Nephron (organoid): ENCODE data around the gene LPP.

Experiments
- H3K27ac Mint-ChIP-seq, 3 experiments: 2 replicates each; pipeline ENCODE4 v1.8.0; 2020; ENCODE audit warnings: mixed read lengths in 3 of 3, mild to moderate bottlenecking in 2 of 3, moderate library complexity in 1 of 3
- H3K27me3 Mint-ChIP-seq: 2 replicates; pipeline ENCODE4 v1.8.0; 2021; ENCODE audit warnings: low read depth, mild to moderate bottlenecking, moderate library complexity, mixed read lengths
- H3K36me3 Mint-ChIP-seq: 2 replicates; pipeline ENCODE4 v1.8.0; 2020; ENCODE audit warnings: low read depth, mixed read lengths
- H3K4me1 Mint-ChIP-seq: 2 replicates; pipeline ENCODE4 v1.8.0; 2020; ENCODE audit warnings: mixed read lengths
- H3K4me3 Mint-ChIP-seq, 3 experiments: 2 replicates each; pipeline ENCODE4 v1.8.0; 2020; ENCODE audit warnings: mild to moderate bottlenecking in 3 of 3, mixed read lengths in 3 of 3, moderate library complexity in 2 of 3
- H3K9me3 Mint-ChIP-seq: 2 replicates; pipeline ENCODE4 v1.8.0; 2020; ENCODE audit warnings: mixed read lengths
- TF ChIP-seq, protein P1 (sequence below), 3 experiments: fragments of 200-600 bp; sonication (generic); IDR thresholded peaks; one replicate each; pipeline ENCODE4 v1.5.0; 2021; ENCODE audit warnings: antibody characterized with exemption in 3 of 3; ENCODE audit not compliant: unreplicated experiment in 3 of 3

The LPP gene

DNA sequence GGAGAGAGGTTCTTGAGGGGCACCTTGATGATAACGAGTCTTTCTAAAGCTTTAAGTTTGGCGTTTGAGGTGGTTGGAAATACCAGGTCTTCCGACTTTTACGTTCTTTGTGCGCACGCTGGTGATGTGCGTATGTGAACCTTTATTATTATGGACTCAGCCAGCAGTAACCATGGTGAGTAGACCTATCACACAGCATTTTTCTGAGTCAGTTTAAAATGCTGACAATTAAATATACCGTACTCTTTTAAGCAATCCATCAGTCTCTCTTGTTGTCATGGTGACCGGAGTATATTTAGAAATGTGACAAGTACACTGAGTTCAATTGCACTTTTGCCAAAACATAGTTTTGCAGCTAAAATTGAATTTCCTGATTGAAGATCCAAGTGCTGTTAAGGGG is 172.2 kb downstream of the LPP start:
- Mint-ChIP-seq H3K36me3 (peaks cover 24% of the 10 kb centered on the region), H3K4me3 (no peak overlapping the region), H3K27ac (no peak overlapping the region), H3K4me1 (peaks cover 4% of the 10 kb centered on the region), H3K27me3 (no peaks in the 10 kb centered on the region), H3K9me3 (peaks cover 9% of the 10 kb centered on the region)
- TF ChIP-seq, protein P1, sequence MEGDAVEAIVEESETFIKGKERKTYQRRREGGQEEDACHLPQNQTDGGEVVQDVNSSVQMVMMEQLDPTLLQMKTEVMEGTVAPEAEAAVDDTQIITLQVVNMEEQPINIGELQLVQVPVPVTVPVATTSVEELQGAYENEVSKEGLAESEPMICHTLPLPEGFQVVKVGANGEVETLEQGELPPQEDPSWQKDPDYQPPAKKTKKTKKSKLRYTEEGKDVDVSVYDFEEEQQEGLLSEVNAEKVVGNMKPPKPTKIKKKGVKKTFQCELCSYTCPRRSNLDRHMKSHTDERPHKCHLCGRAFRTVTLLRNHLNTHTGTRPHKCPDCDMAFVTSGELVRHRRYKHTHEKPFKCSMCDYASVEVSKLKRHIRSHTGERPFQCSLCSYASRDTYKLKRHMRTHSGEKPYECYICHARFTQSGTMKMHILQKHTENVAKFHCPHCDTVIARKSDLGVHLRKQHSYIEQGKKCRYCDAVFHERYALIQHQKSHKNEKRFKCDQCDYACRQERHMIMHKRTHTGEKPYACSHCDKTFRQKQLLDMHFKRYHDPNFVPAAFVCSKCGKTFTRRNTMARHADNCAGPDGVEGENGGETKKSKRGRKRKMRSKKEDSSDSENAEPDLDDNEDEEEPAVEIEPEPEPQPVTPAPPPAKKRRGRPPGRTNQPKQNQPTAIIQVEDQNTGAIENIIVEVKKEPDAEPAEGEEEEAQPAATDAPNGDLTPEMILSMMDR (IDR thresholded peaks at IDR 0.05; ENCODE audit: unreplicated experiment in 3 of 3): no peak

DNA sequence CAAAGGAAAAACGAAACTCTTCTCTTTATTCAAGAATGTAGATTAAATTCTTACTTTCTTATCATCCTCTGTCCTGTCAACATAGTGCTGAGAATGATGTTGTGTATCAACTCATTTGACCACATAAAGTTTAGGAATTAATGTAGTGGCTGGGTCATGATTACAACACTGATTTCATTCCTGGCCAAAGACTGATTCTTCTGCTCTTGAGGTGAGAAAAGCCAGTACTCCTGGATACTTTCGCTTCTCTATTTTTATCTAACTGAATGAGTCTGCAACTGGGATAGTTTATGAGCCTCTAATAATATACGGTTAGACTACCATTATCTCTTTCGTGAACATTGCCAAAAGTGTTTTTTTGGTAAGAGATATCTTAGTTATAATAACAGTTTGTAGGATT is 173.0 kb downstream of the LPP start:
- Mint-ChIP-seq H3K4me3 (no peak overlapping the region), H3K27ac (no peak overlapping the region), H3K4me1 (peaks cover 9% of the 10 kb centered on the region)

DNA sequence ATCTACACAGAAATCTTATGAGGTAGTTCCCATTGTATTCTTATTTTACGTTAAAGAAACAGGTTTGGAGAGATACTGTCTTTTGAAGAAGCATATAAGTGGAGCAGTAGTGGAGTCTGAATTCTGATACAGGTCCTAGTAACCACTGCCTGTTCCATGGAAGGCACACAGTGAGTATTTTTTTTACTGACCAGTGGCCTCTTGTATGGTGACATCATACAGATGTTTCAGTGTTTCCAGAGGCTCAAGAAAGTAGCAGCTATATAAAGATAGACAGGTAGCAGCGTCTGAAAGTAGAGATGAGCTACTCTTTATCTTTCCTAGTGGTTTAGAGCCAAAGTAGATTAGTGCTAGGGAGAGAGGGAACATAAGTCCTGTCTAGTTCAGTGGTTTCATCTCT is 173.5 kb downstream of the LPP start:
- no peaks in the 10 kb centered on the region for H3K27me3 Mint-ChIP-seq
- H3K36me3 Mint-ChIP-seq: peaks cover 24% of the 10 kb centered on the region
- H3K9me3 Mint-ChIP-seq: peaks cover 9% of the 10 kb centered on the region
- TF ChIP-seq, protein P1 (IDR thresholded peaks at IDR 0.05; ENCODE audit: unreplicated experiment in 3 of 3): no peak
- no peak overlapping the region for H3K27ac Mint-ChIP-seq
- no peak overlapping the region for H3K4me3 Mint-ChIP-seq
- peaks cover 9% of the 10 kb centered on the region for H3K4me1 Mint-ChIP-seq

More for the DNA sequence above, 173.0 kb downstream of the LPP start:
- TF ChIP-seq, protein P1 (IDR thresholded peaks at IDR 0.05; ENCODE audit: unreplicated experiment in 3 of 3): no peak
- Mint-ChIP-seq H3K9me3 (peaks cover 9% of the 10 kb centered on the region), H3K36me3 (peaks cover 24% of the 10 kb centered on the region), H3K27me3 (no peaks in the 10 kb centered on the region)

DNA sequence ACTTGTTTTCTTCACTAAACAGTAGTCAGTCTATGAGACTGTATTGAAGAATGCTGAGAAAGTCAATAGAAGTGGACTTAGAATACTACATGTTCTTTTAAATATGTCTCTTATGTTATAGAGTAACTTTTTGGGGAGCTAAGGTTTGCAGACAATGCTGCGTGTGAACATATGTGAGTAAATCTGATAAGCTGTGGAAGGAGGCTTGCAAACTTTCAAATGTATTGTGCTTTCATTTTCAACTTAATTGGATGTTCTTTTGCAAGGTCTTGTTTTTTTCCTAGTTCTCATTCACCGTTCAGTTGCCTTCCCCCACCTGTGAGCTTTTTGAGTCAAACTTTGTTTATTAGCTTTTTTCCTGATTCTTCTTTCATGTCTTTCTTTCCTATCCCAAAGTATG is 176.2 kb downstream of the LPP start:
- H3K36me3 Mint-ChIP-seq: peaks cover 24% of the 10 kb centered on the region
- H3K27ac Mint-ChIP-seq: no peak overlapping the region
- no peak overlapping the region for H3K4me3 Mint-ChIP-seq
- peaks cover 9% of the 10 kb centered on the region for H3K4me1 Mint-ChIP-seq
- peaks cover 9% of the 10 kb centered on the region for H3K9me3 Mint-ChIP-seq
- TF ChIP-seq, protein P1 (IDR thresholded peaks at IDR 0.05; ENCODE audit: unreplicated experiment in 3 of 3): no peak
- H3K27me3 Mint-ChIP-seq: no peaks in the 10 kb centered on the region

DNA sequence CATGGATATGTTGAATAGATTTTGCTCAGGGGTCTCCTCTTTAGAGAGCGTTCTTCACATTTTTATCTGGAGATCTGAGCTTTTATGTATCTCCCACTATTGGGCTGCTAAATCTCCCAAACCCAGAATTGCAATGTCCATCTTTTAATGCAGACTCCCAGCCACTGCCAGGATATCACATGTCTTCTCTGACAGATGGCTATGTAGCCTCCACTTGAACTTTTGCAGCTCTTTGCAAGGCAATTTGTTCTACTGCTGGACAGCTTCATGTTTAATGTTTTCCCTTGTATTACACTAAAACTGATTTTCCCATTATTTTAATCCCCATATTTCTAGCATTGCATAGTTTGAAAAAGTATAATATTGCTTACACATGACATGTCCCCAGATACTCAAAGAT is 177.2 kb downstream of the LPP start:
- Mint-ChIP-seq H3K4me1 (peaks cover 14% of the 10 kb centered on the region), H3K27me3 (no peaks in the 10 kb centered on the region), H3K36me3 (peaks cover 23% of the 10 kb centered on the region), H3K9me3 (peaks cover 8% of the 10 kb centered on the region), H3K27ac (peak overlapping the region in 2 of 3 experiments; percentile 19 to 31), H3K4me3 (no peak overlapping the region)
- TF ChIP-seq, protein P1 (IDR thresholded peaks at IDR 0.05; ENCODE audit: unreplicated experiment in 3 of 3): no peak

DNA sequence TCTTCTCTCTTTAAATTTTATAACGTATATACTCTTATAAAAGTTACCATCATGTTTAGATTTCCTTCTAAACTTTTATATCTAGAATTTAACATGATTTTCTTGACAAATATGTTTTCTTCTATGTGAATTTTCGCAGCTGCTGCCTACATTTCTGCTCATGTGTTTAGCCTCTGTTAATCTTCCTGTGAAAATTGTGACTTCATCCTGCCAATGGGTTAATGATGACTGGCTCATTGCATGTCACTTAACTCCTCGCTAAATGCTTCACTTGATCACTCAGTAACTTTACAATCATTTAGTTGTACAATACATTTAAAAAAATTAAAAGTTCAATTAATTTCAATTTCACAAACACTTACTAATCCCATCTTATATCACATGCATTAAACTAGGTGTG is 178.1 kb downstream of the LPP start:
- H3K9me3 Mint-ChIP-seq: peaks cover 6% of the 10 kb centered on the region
- TF ChIP-seq, protein P1 (IDR thresholded peaks at IDR 0.05; ENCODE audit: unreplicated experiment in 3 of 3): no peak
- peaks cover 20% of the 10 kb centered on the region for H3K36me3 Mint-ChIP-seq
- no peak overlapping the region for H3K27ac Mint-ChIP-seq
- no peaks in the 10 kb centered on the region for H3K27me3 Mint-ChIP-seq
- H3K4me1 Mint-ChIP-seq: peaks cover 14% of the 10 kb centered on the region
- H3K4me3 Mint-ChIP-seq: no peak overlapping the region
